ENCODE data around the gene DOCK1. TPM values are rescaled to one million over a fixed set of nuclear protein-coding genes. Genes with fewer than 3 reads are reported as not detected.

The DOCK1 gene
- polyA plus RNA-seq, 1 donor from 2014 or later = 2.7 TPM

- H3K27ac ChIP-seq (ENCODE audit: low read length) = no peak overlapping the region
- TF ChIP-seq EZH2 (IDR thresholded peaks at IDR 0.05; ENCODE audit: borderline replicate concordance, insufficient read depth, low read length, poor library complexity, severe bottlenecking) (no peak), TAF1 (IDR thresholded peaks at IDR 0.05; ENCODE audit: low read depth) (no peak), RAD21 (conservative IDR thresholded peaks at IDR 0.05) (no peak), EP300 (conservative IDR thresholded peaks at IDR 0.05; ENCODE audit: poor library complexity, severe bottlenecking) (no peak), REST (IDR thresholded peaks at IDR 0.05; ENCODE audit: borderline replicate concordance) (no peak), SMC3 (conservative IDR thresholded peaks at IDR 0.05; ENCODE audit: poor library complexity) (no peak), POLR2AphosphoS5 (IDR thresholded peaks at IDR 0.05) (no peak)
- no peak overlapping the region for H3K4me2 ChIP-seq (ENCODE audit: low read length)
- no peaks in the 10 kb centered on the region for H3K79me2 ChIP-seq (replicated peaks; ENCODE audit: insufficient read depth, low read length)
- no peak overlapping the region for H3K4me3 ChIP-seq (ENCODE audit: low read length)
- H3K9me3 ChIP-seq (ENCODE audit: low read length) = no peaks in the 10 kb centered on the region
- H3K36me3 ChIP-seq (ENCODE audit: insufficient read depth, low read length) = no peaks in the 10 kb centered on the region
- H4K20me1 ChIP-seq (ENCODE audit: insufficient read depth) = no peaks in the 10 kb centered on the region
- H3F3A ChIP-seq (ENCODE audit: insufficient read depth, low read length, poor library complexity, severe bottlenecking) = no peaks in the 10 kb centered on the region
- H2AFZ ChIP-seq (ENCODE audit: low read depth, low read length) = no peak overlapping the region
- H3K27me3 ChIP-seq (ENCODE audit: insufficient read depth, low read depth, low read length) = no peaks in the 10 kb centered on the region
- no peak overlapping the region for H3K9ac ChIP-seq (ENCODE audit: low read length)
- no peaks in the 10 kb centered on the region for H3K9me2 ChIP-seq (ENCODE audit: insufficient read depth, low read length)
Observed at GRCh38 chr10:127041552-127041951, 136.3 kb downstream of the DOCK1 start.

GRCh38 chr10:127043301-127043700 is 138.1 kb downstream of the DOCK1 start:
- TF ChIP-seq CTCF (IDR thresholded peaks at IDR 0.05; ENCODE audit: poor library complexity, severe bottlenecking) (no peak), RAD21 (conservative IDR thresholded peaks at IDR 0.05) (peak; percentile 20), EZH2 (IDR thresholded peaks at IDR 0.05; ENCODE audit: borderline replicate concordance, insufficient read depth, low read length, poor library complexity, severe bottlenecking) (no peak), MXI1 (conservative IDR thresholded peaks at IDR 0.05; ENCODE audit: poor library complexity, severe bottlenecking) (no peak), TAF1 (IDR thresholded peaks at IDR 0.05; ENCODE audit: low read depth) (no peak), REST (IDR thresholded peaks at IDR 0.05; ENCODE audit: borderline replicate concordance) (no peak), SMC3 (conservative IDR thresholded peaks at IDR 0.05; ENCODE audit: poor library complexity) (no peak), EP300 (conservative IDR thresholded peaks at IDR 0.05; ENCODE audit: poor library complexity, severe bottlenecking) (peak; percentile 62), POLR2AphosphoS5 (IDR thresholded peaks at IDR 0.05) (peak; percentile 75)
- Histone ChIP-seq H3K79me2 (replicated peaks; ENCODE audit: insufficient read depth, low read length) (no peaks in the 10 kb centered on the region), H3K27me3 (ENCODE audit: insufficient read depth, low read depth, low read length) (no peaks in the 10 kb centered on the region), H3K9me2 (ENCODE audit: insufficient read depth, low read length) (no peaks in the 10 kb centered on the region), H3K36me3 (ENCODE audit: insufficient read depth, low read length) (no peaks in the 10 kb centered on the region), H3K4me2 (ENCODE audit: low read length) (peak overlapping the region; percentile 27), H3K9ac (ENCODE audit: low read length) (no peak overlapping the region), H2AFZ (ENCODE audit: low read depth, low read length) (no peak overlapping the region), H3K27ac (ENCODE audit: low read length) (peak overlapping the region; percentile 7), H3F3A (ENCODE audit: insufficient read depth, low read length, poor library complexity, severe bottlenecking) (no peaks in the 10 kb centered on the region), H4K20me1 (ENCODE audit: insufficient read depth) (no peaks in the 10 kb centered on the region), H3K9me3 (ENCODE audit: low read length) (no peaks in the 10 kb centered on the region), H3K4me3 (ENCODE audit: low read length) (no peak overlapping the region)

Data from neural cell (in vitro differentiated cells).